Karpas-422 (cell line): Measurements from ENCODE around the gene AIG1. TPM values are rescaled to one million over a fixed set of nuclear protein-coding genes. Genes with fewer than 3 reads are reported as not detected.

ENCODE experiments used
- DNase-seq: peaks from one replicate; pipeline ENCODE4 v3.0.0-alpha.2; 2015
- H2AFZ ChIP-seq: fragments of 200-600 bp; sonication (generic); 2 replicates; pipeline ENCODE4 v1.6.1; 2014; ENCODE audit warnings: antibody characterized with exemption, low read length, mixed read lengths
- H3K27ac ChIP-seq: fragments of 200-600 bp; sonication (generic); 2 replicates; pipeline ENCODE4 v1.5.1; 2014; ENCODE audit warnings: mild to moderate bottlenecking, low read length, moderate library complexity
- H3K27me3 ChIP-seq: fragments of 200-600 bp; sonication (generic); 2 replicates; pipeline ENCODE4 v1.6.1; 2014; ENCODE audit warnings: low read length, mixed read lengths
- H3K36me3 ChIP-seq: fragments of 200-600 bp; sonication (generic); 2 replicates; pipeline ENCODE4 v1.6.1; 2014; ENCODE audit warnings: low read length, mixed read lengths; ENCODE audit not compliant: insufficient read depth
- H3K4me1 ChIP-seq: fragments of 200-600 bp; sonication (generic); 2 replicates; pipeline ENCODE4 v1.6.1; 2014; ENCODE audit warnings: mild to moderate bottlenecking, low read length, mixed read lengths
- H3K4me2 ChIP-seq: fragments of 200-600 bp; sonication (generic); 2 replicates; pipeline ENCODE4 v1.6.1; 2014; ENCODE audit warnings: low read length, low read depth, mild to moderate bottlenecking; ENCODE audit not compliant: poor library complexity, severe bottlenecking
- H3K4me3 ChIP-seq: fragments of 200-600 bp; sonication (generic); 2 replicates; pipeline ENCODE4 v1.5.1; 2014; ENCODE audit warnings: mild to moderate bottlenecking, antibody characterized with exemption, low read length, mixed read lengths
- H3K79me2 ChIP-seq: fragments of 200-600 bp; sonication (generic); 2 replicates; pipeline ENCODE4 v1.6.1; 2014; ENCODE audit warnings: mild to moderate bottlenecking, low read length, mixed read lengths
- H3K9ac ChIP-seq: fragments of 200-600 bp; sonication (generic); 2 replicates; pipeline ENCODE4 v1.6.0; 2014; ENCODE audit warnings: low read length
- H3K9me2 ChIP-seq: fragments of 200-600 bp; sonication (generic), shearing (Covaris generic); replicated peaks from 2 replicates; pipeline ENCODE4 v1.6.0; 2014; ENCODE audit warnings: mild to moderate bottlenecking, low read length, moderate library complexity; ENCODE audit not compliant: insufficient read depth
- H3K9me3 ChIP-seq: fragments of 300-700, 200-600 bp; sonication (generic); 2 replicates; pipeline ENCODE4 v1.6.1; 2014; ENCODE audit warnings: low read length, mixed read lengths
- H4K20me1 ChIP-seq: fragments of 200-600 bp; sonication (generic); 2 replicates; pipeline ENCODE4 v1.6.1; 2014; ENCODE audit warnings: mild to moderate bottlenecking, antibody characterized with exemption, low read length, low read depth; ENCODE audit not compliant: insufficient read depth
- total RNA-seq: library from RNA; depleted of rRNA; stranded (reverse); fragments of >200 nt; shearing (Covaris generic); gene quantifications from 2 replicates; pipeline ENCODE4 v1.2.3, GENCODE V29; 2014; ENCODE audit warnings: low replicate concordance

AIG1 gene
- total RNA-seq, 1 experiment from 2014 or later, result 10.2 TPM

GRCh38 chr6:143227675-143228074, 167.0 kb downstream of the AIG1 start:
- no peaks in the 10 kb centered on the region for H3K36me3 ChIP-seq
- DNase-seq, result no peak
- no peak overlapping the region for H3K9ac ChIP-seq
- no peak overlapping the region for H3K4me2 ChIP-seq
- no peaks in the 10 kb centered on the region for H3K79me2 ChIP-seq
- no peak overlapping the region for H2AFZ ChIP-seq
- no peaks in the 10 kb centered on the region for H3K4me1 ChIP-seq
- no peaks in the 10 kb centered on the region for H3K9me3 ChIP-seq
- H3K4me3 ChIP-seq, result no peak overlapping the region
- H3K27me3 ChIP-seq, result no peaks in the 10 kb centered on the region
- H3K27ac ChIP-seq, result no peak overlapping the region
- H4K20me1 ChIP-seq, result no peaks in the 10 kb centered on the region
- no peaks in the 10 kb centered on the region for H3K9me2 ChIP-seq

- Histone ChIP-seq H3K9me3 (no peaks in the 10 kb centered on the region), H3K4me3 (no peak overlapping the region), H2AFZ (no peak overlapping the region), H3K4me1 (no peaks in the 10 kb centered on the region), H4K20me1 (no peaks in the 10 kb centered on the region), H3K36me3 (no peaks in the 10 kb centered on the region), H3K9me2 (no peaks in the 10 kb centered on the region), H3K27me3 (no peaks in the 10 kb centered on the region), H3K27ac (no peak overlapping the region), H3K9ac (no peak overlapping the region), H3K4me2 (no peak overlapping the region), H3K79me2 (no peaks in the 10 kb centered on the region)
- DNase-seq, result no peak
These were observed 168.7 kb downstream of the AIG1 start for GRCh38 chr6:143229400-143229799.

DNA sequence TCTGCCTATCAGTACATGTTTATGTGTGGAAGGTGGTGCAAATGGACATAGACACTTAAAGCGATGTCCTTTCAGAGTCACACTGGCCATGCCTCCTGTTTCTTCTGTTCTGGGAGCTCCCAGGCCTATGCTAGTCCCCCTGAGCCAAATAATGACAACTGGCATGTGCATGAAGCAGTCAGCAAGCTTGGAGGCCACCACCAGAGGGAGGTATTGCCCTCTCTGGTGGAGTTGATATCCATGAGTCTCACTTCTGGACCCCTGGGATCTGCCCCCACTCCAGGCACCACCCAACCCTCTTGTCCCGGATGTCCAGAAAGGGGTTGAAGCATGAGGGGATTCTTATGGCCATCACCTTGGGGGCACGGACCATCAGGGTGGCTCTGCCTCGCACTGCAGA, 172.2 kb downstream of the AIG1 start:
- no peaks in the 10 kb centered on the region for H4K20me1 ChIP-seq
- H3K9me2 ChIP-seq, result no peaks in the 10 kb centered on the region
- no peaks in the 10 kb centered on the region for H3K4me1 ChIP-seq
- H3K27me3 ChIP-seq, result no peaks in the 10 kb centered on the region
- no peak overlapping the region for H3K27ac ChIP-seq
- H3K4me3 ChIP-seq, result no peak overlapping the region
- H3K79me2 ChIP-seq, result no peaks in the 10 kb centered on the region
- H3K4me2 ChIP-seq, result no peak overlapping the region
- no peaks in the 10 kb centered on the region for H3K9me3 ChIP-seq
- DNase-seq, result peak; percentile 75
- no peak overlapping the region for H2AFZ ChIP-seq
- H3K36me3 ChIP-seq, result no peaks in the 10 kb centered on the region
- no peak overlapping the region for H3K9ac ChIP-seq

DNA sequence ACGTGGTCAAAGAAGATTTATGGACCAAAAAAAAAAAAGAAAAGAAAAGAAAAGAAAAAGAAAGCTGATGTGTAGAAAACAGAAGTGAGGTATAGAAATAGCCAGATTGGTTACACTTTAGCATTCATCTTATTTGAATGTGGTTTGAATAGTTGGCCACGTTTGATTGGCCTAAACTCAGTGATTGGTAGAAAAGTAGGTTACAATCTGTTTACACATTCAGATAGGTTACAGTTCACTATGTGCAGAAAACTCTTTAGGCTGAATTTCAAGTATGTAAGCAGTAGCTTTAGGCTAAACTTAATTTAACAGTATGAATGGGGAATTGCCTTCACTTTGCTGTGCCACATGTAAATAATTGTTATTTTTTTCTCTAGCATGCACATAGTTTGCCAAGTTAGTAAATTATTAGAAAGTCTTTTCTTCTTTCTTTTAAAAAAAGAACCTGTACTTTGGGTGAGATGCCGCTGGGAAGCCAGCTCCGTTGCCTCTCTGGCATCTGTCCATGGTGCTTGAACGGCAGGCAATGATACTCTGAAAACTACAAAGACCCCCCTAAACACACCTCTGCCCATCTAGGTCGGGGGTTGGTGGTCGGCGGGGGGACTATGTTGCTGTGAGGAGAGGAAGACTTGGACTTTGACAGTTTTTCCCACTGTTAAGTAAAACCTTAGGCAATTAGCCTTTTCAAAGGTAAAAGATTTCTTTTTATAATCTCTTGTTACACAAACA, 173.0 kb downstream of the AIG1 start:
- Histone ChIP-seq H3K4me3 (no peak overlapping the region), H3K36me3 (no peaks in the 10 kb centered on the region), H2AFZ (no peak overlapping the region), H3K27ac (no peak overlapping the region), H3K79me2 (no peaks in the 10 kb centered on the region), H4K20me1 (no peaks in the 10 kb centered on the region), H3K9ac (no peak overlapping the region), H3K9me2 (no peaks in the 10 kb centered on the region), H3K27me3 (no peaks in the 10 kb centered on the region), H3K4me2 (no peak overlapping the region), H3K4me1 (no peaks in the 10 kb centered on the region), H3K9me3 (no peaks in the 10 kb centered on the region)
- DNase-seq, result no peak

DNA sequence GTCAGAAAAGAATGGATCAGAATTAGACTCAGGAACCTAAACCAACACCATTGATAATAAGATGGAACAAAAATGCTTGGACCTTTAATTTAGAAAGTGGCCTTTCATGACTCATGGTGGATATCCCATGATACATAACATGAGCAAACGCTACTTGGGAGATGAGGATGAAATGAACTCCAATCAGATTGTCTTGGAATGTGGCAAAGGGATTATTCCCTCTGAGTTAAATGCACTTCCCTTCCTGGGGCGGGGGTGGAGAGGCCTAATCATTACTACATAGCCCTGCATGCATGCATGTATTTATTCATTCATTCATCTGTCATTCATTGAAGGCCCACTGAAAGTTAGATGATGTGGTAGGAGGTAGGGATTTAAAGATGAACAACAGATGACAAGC, 174.0 kb downstream of the AIG1 start:
- Histone ChIP-seq H3K9me3 (no peaks in the 10 kb centered on the region), H4K20me1 (no peaks in the 10 kb centered on the region), H3K4me2 (no peak overlapping the region), H3K9me2 (no peaks in the 10 kb centered on the region), H3K4me3 (no peak overlapping the region), H3K79me2 (no peaks in the 10 kb centered on the region), H2AFZ (no peak overlapping the region), H3K27ac (no peak overlapping the region), H3K27me3 (no peaks in the 10 kb centered on the region), H3K4me1 (no peaks in the 10 kb centered on the region), H3K36me3 (no peaks in the 10 kb centered on the region), H3K9ac (no peak overlapping the region)
- DNase-seq, result no peak

- no peak overlapping the region for H3K4me2 ChIP-seq
- H3K9me2 ChIP-seq, result no peaks in the 10 kb centered on the region
- DNase-seq, result no peak
- H3K4me1 ChIP-seq, result no peaks in the 10 kb centered on the region
- H3K36me3 ChIP-seq, result no peaks in the 10 kb centered on the region
- H3K9me3 ChIP-seq, result no peaks in the 10 kb centered on the region
- no peak overlapping the region for H3K27ac ChIP-seq
- no peak overlapping the region for H2AFZ ChIP-seq
- no peak overlapping the region for H3K4me3 ChIP-seq
- no peaks in the 10 kb centered on the region for H4K20me1 ChIP-seq
- no peaks in the 10 kb centered on the region for H3K79me2 ChIP-seq
- no peaks in the 10 kb centered on the region for H3K27me3 ChIP-seq
- H3K9ac ChIP-seq, result no peak overlapping the region
These were observed 175.6 kb downstream of the AIG1 start for GRCh38 chr6:143236151-143236798.

DNA sequence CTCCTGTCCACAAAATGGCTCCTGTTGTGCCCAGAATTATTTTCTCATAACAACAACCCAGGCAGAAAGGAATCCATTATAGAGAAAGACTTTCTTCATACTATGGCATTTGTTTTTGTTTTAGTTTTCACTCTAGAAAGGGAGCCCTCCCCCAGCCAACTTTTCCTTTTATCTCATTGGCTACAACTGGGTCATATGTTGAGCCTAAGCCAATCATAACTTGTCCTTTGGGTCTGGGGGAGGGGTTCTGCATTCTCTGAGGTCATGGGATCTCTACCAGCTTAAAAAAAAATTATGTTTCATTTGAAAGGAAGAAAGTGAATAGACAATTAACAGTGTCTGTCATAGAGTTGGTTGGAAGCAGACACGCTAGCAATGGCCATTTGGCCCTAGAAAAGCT, 177.6 kb downstream of the AIG1 start:
- H3K79me2 ChIP-seq, result no peaks in the 10 kb centered on the region
- H3K27ac ChIP-seq, result no peak overlapping the region
- H3K9ac ChIP-seq, result no peak overlapping the region
- no peak overlapping the region for H3K4me2 ChIP-seq
- H4K20me1 ChIP-seq, result no peaks in the 10 kb centered on the region
- no peak overlapping the region for H3K4me3 ChIP-seq
- no peaks in the 10 kb centered on the region for H3K9me2 ChIP-seq
- H3K27me3 ChIP-seq, result no peaks in the 10 kb centered on the region
- no peaks in the 10 kb centered on the region for H3K4me1 ChIP-seq
- H2AFZ ChIP-seq, result no peak overlapping the region
- no peaks in the 10 kb centered on the region for H3K9me3 ChIP-seq
- H3K36me3 ChIP-seq, result no peaks in the 10 kb centered on the region
- no peak for DNase-seq

DNA sequence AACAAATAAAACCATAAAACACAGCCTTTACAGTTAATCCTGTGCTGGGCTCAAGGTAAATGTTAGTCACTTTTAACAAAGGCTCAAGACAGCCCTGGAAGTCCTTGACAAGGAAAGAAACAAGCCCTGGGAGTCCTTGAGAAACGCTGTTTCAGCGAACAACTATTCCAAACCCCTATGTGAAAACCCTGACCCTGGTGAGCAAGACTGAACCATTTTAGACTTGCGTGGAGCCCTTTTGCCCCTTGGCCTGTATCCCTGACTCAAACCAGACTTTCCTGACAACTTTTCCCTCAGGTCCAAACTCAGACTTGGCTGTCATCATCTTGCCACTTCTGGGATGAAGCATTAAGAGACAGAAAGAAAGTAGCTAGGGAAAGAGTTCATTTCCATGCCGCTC, 180.4 kb downstream of the AIG1 start:
- Histone ChIP-seq H3K9me2 (no peaks in the 10 kb centered on the region), H2AFZ (no peak overlapping the region), H3K36me3 (no peaks in the 10 kb centered on the region), H3K27me3 (no peaks in the 10 kb centered on the region), H3K27ac (no peak overlapping the region), H3K4me1 (no peaks in the 10 kb centered on the region), H3K9ac (no peak overlapping the region), H3K4me3 (no peak overlapping the region), H4K20me1 (no peaks in the 10 kb centered on the region), H3K9me3 (no peaks in the 10 kb centered on the region), H3K79me2 (no peaks in the 10 kb centered on the region), H3K4me2 (no peak overlapping the region)
- no peak for DNase-seq
